ENCODE data around the gene SLC22A2. TPM values are rescaled to one million over a fixed set of nuclear protein-coding genes. Genes with fewer than 3 reads are reported as not detected.
"Not testable (repeated sequence)": the region's sequence is repeated elsewhere in the genome, so short reads cannot be mapped to it uniquely, and the experiment has no call there.

The SLC22A2 gene
- total RNA-seq, 1 donor from 2014 or later: 1.4 TPM

- no peak for DNase-seq (ENCODE audit: low spot score)
Measured at GRCh38 chr6:160248538-160248937, 10.1 kb downstream of the SLC22A2 start.

GRCh38 chr6:160247457-160247883 is 11.2 kb downstream of the SLC22A2 start:
- no peak for DNase-seq (ENCODE audit: low spot score)

GRCh38 chr6:160240691-160241084 is 17.9 kb downstream of the SLC22A2 start:
- no peak for DNase-seq (ENCODE audit: low spot score)

- no peak for DNase-seq (ENCODE audit: low spot score)
Measured at GRCh38 chr6:160239929-160240690, 18.5 kb downstream of the SLC22A2 start.

GRCh38 chr6:160238761-160239751 is 19.6 kb downstream of the SLC22A2 start:
- peak; percentile 56 for DNase-seq (ENCODE audit: low spot score)

GRCh38 chr6:160238278-160238711 is 20.3 kb downstream of the SLC22A2 start:
- no peak for DNase-seq (ENCODE audit: low spot score)

GRCh38 chr6:160237597-160238275 is 20.9 kb downstream of the SLC22A2 start:
- not testable (repeated sequence) for DNase-seq (ENCODE audit: low spot score)

- not testable (repeated sequence) for DNase-seq (ENCODE audit: low spot score)
Measured at GRCh38 chr6:160236235-160236872, 22.3 kb downstream of the SLC22A2 start.

- DNase-seq (ENCODE audit: low spot score): not testable (repeated sequence)
Measured at GRCh38 chr6:160233950-160234640, 24.5 kb downstream of the SLC22A2 start.

- DNase-seq (ENCODE audit: low spot score): no peak
Measured at GRCh38 chr6:160227769-160228161, 30.9 kb downstream of the SLC22A2 start.

GRCh38 chr6:160227038-160227768 is 31.4 kb downstream of the SLC22A2 start:
- DNase-seq (ENCODE audit: low spot score): no peak

GRCh38 chr6:160226118-160226591 is 32.5 kb downstream of the SLC22A2 start:
- DNase-seq (ENCODE audit: low spot score): no peak

- DNase-seq (ENCODE audit: low spot score): no peak
Measured at GRCh38 chr6:160224639-160225237, 33.9 kb downstream of the SLC22A2 start.

GRCh38 chr6:160222491-160222890 is 36.1 kb downstream of the SLC22A2 start:
- no peak for DNase-seq (ENCODE audit: low spot score)

- no peak for DNase-seq (ENCODE audit: low spot score)
Measured at GRCh38 chr6:160221918-160222317, 36.7 kb downstream of the SLC22A2 start.

- no peak for DNase-seq (ENCODE audit: low spot score)
Measured at GRCh38 chr6:160221423-160221822, 37.2 kb downstream of the SLC22A2 start.

GRCh38 chr6:160218810-160219209 is 39.8 kb downstream of the SLC22A2 start:
- no peak for DNase-seq (ENCODE audit: low spot score)

- no peak for DNase-seq (ENCODE audit: low spot score)
Measured at GRCh38 chr6:160217863-160218262, 40.8 kb downstream of the SLC22A2 start.

- DNase-seq (ENCODE audit: low spot score): no peak
Measured at GRCh38 chr6:160217073-160217472, 41.5 kb downstream of the SLC22A2 start.
